Uterus (tissue), 2 donors: ENCODE results near the gene CCR4.

Experiments
- CTCF ChIP-seq, 4 experiments: fragments of 200-600 bp in 2 of 4; fragments of 450-650 bp in 2 of 4; sonication (generic) in 2 of 4; IDR thresholded peaks; one replicate each; pipeline ENCODE4 v1.5.1; 2016 to 2019; ENCODE audit warnings: antibody characterized with exemption in 4 of 4, mild to moderate bottlenecking in 2 of 4, moderate library complexity in 1 of 4
- POLR2A ChIP-seq, 2 donors: fragments of 450-650 bp; IDR thresholded peaks; one replicate each; pipeline ENCODE4 v1.6.1; 2016; ENCODE audit warnings: antibody characterized with exemption in 2 of 2, mild to moderate bottlenecking in 1 of 2, moderate library complexity in 1 of 2

- no peak for TF ChIP-seq CTCF (IDR thresholded peaks at IDR 0.05)
- TF ChIP-seq POLR2A (IDR thresholded peaks at IDR 0.05), result no peak
Measured at GRCh38 chr3:33004961-33005360, 53.5 kb downstream of the CCR4 start.
